PC-3 (cell line): ENCODE data around the gene PRUNE2.

Source experiments
- EZH2 ChIP-seq: fragments of 300-600 bp; sonication (generic); IDR thresholded peaks from one replicate; pipeline ENCODE4 v1.6.1; 2017; ENCODE audit warnings: antibody characterized with exemption, mild to moderate bottlenecking, low read length; ENCODE audit not compliant: unreplicated experiment
- TF ChIP-seq, protein P1 (sequence below): fragments of 300-600 bp; sonication (generic); conservative IDR thresholded peaks from 2 replicates; pipeline ENCODE4 v1.5.1; 2017; ENCODE audit warnings: antibody characterized with exemption, low read depth, mild to moderate bottlenecking, low read length

GRCh38 chr9:76803083-76803482 lies 102.8 kb downstream of the PRUNE2 start:
- TF ChIP-seq, protein P1, sequence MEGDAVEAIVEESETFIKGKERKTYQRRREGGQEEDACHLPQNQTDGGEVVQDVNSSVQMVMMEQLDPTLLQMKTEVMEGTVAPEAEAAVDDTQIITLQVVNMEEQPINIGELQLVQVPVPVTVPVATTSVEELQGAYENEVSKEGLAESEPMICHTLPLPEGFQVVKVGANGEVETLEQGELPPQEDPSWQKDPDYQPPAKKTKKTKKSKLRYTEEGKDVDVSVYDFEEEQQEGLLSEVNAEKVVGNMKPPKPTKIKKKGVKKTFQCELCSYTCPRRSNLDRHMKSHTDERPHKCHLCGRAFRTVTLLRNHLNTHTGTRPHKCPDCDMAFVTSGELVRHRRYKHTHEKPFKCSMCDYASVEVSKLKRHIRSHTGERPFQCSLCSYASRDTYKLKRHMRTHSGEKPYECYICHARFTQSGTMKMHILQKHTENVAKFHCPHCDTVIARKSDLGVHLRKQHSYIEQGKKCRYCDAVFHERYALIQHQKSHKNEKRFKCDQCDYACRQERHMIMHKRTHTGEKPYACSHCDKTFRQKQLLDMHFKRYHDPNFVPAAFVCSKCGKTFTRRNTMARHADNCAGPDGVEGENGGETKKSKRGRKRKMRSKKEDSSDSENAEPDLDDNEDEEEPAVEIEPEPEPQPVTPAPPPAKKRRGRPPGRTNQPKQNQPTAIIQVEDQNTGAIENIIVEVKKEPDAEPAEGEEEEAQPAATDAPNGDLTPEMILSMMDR = no peak
- no peak for TF ChIP-seq EZH2
